ENCODE data around the gene BSN.
"Not testable (repeated sequence)": the region's sequence is repeated elsewhere in the genome, so short reads cannot be mapped to it uniquely, and the experiment has no call there.

Gene BSN

DNA sequence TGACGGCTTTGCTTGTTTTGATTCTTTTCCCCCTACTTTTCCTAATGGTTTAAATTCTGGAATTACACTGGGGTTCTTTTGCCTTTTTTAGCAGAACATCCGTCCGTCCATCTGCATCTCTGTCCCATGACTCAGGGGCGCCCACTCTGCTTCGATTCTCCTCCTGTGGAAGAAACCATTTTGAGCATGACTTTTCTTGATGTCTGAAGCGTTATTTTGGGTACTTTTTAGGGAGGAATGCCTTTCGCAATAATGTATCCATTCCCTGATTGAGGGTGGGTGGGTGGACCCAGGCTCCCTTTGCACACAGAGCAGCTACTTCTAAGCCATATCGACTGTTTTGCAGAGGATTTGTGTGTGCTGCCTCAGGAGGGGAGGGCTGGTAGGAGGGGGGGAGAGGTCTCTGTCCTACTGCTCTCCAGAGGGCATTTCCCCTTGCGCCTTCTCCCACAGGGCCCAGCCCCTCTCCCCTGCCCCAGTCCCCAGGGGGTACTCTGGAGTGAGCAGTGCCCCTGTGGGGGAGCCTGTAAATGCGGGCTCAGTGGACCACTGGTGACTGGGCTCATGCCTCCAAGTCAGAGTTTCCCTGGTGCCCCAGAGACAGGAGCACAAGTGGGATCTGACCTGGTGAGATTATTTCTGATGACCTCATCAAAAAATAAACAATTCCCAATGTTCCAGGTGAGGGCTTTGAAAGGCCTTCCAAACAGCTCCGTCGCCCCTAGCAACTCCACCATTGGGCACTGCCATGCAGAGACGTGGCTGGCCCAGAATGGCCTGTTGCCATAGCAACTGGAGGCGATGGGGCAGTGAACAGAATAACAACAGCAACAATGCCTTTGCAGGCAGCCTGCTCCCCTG is 19.5 kb upstream of the BSN start:
- DNase-seq = no peak

- DNase-seq = no peak
Measured at GRCh38 chr3:49535971-49536874, 18.1 kb upstream of the BSN start.

- no peak for DNase-seq
Measured at GRCh38 chr3:49536875-49537533, 17.3 kb upstream of the BSN start.

- DNase-seq = peak; percentile 95 to 96
Measured at GRCh38 chr3:49539659-49540560, 14.4 kb upstream of the BSN start.

GRCh38 chr3:49552087-49552486 is 2.2 kb upstream of the BSN start:
- no peak for DNase-seq

GRCh38 chr3:49553324-49553691 is 969 bp upstream of the BSN start:
- no peak for DNase-seq

- DNase-seq = peak; percentile 64 to 70
Measured at GRCh38 chr3:49554633-49555265, 472 bp downstream of the BSN start.

- DNase-seq = no peak
Measured at GRCh38 chr3:49556500-49557275, 2.4 kb downstream of the BSN start.

DNA sequence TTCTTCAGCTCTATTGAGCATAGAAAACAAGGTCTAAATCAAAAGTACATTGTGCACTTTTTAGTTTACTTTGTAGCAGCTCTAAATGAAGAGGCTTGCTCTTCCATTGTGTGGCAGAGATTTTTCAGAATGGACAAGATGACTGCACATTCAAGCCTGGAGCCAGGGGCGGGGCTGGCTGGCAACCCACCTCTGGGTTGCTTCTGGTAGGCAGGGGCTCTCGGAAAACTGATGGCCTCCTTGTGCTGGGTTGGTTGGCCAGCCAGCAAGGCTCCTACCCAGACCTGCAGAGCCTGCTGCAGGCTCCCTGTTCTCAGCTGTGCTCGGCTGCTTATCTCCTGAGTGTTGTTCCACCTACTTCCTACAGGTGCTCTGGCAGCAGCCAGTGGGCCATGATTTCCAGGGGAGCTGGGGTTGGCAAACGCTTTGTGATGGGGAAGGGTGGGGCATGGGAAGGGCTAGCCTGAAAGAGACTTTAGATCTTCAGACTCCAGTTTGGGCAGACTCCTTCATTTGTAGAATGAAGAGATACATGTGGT is 8.8 kb downstream of the BSN start:
- no peak for DNase-seq

GRCh38 chr3:49563766-49564165 is 9.5 kb downstream of the BSN start:
- no peak for DNase-seq

DNA sequence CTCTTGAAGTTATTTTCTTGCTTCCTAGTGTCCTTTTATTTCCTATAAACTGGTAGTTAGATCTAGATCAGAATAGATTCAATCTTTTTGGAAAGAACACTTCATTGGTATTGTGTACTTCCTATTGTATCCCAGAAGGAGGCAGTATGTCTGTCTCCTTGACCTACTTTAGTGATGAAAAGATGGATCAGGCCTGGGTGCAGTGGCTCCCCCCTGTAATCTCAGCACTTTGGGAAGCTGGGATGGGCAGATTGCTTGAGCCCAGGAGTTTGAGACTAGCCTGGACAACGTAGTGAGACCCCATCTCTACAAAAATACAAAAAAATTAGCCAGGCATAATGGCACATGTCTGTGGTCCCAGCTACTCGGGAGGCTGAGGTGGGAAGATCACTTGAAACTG is 12.0 kb downstream of the BSN start:
- no peak for DNase-seq

- DNase-seq = no peak
Measured at GRCh38 chr3:49567406-49567805, 13.1 kb downstream of the BSN start.

GRCh38 chr3:49568965-49569364 is 14.7 kb downstream of the BSN start:
- DNase-seq = no peak

DNA sequence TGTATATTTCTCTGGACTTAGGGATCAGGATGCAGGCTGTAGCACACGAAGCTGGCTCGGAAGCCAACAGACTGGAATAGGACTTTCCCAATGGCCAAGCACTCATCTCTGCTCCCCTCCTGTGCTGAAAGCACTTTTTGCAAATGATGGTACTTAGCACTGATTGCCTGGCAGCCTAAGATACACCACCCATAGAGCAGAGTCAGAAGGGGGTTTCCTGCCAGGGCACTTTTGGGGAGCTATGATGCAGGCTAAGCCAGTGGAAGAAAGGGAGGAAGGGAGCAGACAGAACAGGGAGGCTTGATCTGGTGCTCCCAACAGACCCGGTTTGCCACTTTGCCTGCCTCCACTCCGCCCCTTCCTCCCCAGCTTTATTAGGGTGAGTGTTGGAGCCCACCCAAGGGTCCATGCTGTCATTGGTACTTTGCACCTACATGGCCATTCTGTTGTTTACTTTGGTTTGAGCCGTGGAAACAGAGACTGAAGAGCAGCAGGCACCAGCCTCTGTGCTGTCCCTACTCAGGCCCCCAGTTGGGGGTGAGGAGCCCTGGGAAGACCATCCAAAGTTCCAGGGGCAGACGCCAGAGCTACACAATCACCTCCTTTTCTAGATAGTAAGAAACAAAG is 15.9 kb downstream of the BSN start:
- DNase-seq = no peak

- DNase-seq = no peak
Measured at GRCh38 chr3:49582177-49582576, 27.9 kb downstream of the BSN start.

GRCh38 chr3:49585261-49585755 is 31.0 kb downstream of the BSN start:
- DNase-seq = not testable (repeated sequence)

GRCh38 chr3:49591615-49592014 is 37.3 kb downstream of the BSN start:
- no peak for DNase-seq

GRCh38 chr3:49593041-49593440 is 38.8 kb downstream of the BSN start:
- no peak for DNase-seq

DNA sequence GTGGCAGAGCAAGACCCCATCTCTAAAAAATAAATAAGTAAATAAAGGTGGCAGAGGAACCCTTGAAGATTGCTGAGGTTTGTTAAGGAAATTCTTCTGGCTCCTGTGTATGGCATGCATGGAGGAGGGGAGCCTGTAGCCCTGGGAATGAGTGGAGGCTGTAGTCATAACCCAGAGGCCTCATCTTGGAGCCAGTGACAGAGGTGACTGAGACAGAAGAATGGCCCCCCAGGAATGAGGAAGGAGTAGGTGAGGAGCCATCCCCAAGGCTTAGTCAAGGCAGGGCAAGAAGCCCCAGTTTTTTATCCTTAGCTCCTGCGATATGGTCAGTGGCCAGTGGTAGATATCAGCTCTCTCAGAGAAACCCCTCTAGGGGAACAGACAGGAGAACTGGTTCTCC is 46.5 kb downstream of the BSN start:
- DNase-seq = no peak
